Measurements from ENCODE around the gene CYB561D1. TPM values are rescaled to one million over a fixed set of nuclear protein-coding genes. Genes with fewer than 3 reads are reported as not detected.

Gene CYB561D1
- total RNA-seq, 1 experiment from 2014 or later, result 8.0 TPM

DNA sequence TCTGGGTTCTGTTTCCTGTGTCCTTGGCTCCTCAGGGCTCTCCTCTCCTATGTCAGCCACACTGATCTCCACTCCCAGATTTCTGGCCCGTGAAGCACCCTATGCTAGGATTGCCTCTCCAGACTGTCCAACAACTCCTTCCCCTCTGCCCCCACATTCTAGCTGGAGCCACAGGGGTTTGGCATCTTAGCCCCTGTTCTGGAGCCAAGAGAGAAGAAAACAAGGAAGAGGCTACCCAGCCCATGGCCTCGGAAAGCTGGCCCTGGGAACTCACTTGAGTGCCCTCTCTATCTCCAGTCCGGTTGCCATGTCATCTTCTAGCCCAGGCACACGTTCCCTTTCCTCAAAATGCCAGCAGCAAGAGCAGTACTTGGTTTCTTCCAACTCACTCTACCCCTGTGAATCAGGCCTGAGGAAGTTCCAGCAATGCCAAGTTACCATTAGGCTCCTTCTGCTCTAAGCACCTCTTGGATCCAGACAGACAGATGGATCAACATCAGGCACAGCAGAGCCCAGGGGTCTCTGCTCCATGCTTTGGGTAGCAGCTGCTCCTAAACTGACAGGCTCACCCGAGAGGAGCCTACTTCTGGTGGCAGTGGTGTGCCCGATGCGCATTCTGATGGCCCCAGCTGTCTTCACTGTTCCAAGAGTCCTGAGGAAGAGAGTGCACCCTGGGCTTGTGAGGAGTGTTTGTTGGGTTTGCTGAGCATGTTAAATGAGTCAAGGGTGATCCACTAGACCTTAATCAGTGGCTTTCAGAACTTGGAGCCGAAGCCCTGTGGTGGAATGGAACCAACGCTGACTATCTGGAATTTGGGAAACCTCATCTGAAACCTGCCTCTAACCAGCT lies 34.2 kb downstream of the CYB561D1 start:
- no peak for DNase-seq (ENCODE audit: low read depth)

DNA sequence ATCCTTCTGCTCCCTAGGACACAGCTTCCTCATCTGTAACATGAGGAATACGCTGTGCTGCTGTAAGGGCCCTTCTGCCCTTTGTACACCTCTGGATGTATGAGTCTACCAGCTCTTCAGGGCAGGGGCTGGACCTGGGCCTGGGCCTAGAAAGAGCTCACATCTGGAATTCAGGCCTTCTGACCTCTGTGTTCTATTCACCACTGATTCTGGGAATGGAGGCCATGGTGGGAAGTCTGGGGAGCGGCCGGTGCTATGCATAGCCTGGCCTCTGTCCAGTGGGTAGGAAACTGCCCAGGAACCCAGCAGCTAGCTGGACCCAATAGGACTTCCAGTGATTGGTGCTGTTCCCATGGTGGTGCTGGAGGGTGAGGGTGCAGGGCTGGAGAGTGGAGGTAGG lies 34.8 kb downstream of the CYB561D1 start:
- no peak for DNase-seq (ENCODE audit: low read depth)

DNA sequence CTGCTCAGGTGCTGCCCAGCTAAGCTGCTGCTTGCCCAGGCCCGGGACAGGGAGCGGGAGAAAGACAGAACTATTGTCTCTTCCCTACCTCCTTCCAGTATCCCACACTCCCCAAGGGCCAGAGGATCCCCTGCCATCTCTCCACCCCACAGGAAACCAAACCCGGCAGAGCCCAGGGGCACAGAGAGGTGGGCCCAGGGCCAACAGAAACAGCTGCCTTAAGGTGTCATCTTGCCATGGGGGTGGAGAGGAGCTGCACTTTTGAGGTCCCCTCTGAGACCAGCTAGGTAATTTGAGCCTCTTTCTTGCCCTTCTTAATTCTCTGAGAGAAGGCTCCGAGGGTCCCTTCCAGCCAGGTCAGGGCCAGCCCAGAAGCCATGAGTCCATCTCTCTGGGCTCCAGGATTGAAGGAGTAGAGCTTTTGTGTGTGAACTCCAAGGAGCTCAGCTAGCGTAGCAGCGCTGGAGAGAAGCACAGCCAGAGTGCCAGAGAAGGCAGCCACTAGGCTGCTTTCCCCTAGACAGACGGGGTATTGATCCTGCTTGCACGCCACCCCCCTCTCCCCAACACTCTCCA lies 36.1 kb downstream of the CYB561D1 start:
- peak; percentile 49 for DNase-seq (ENCODE audit: low read depth)

DNA sequence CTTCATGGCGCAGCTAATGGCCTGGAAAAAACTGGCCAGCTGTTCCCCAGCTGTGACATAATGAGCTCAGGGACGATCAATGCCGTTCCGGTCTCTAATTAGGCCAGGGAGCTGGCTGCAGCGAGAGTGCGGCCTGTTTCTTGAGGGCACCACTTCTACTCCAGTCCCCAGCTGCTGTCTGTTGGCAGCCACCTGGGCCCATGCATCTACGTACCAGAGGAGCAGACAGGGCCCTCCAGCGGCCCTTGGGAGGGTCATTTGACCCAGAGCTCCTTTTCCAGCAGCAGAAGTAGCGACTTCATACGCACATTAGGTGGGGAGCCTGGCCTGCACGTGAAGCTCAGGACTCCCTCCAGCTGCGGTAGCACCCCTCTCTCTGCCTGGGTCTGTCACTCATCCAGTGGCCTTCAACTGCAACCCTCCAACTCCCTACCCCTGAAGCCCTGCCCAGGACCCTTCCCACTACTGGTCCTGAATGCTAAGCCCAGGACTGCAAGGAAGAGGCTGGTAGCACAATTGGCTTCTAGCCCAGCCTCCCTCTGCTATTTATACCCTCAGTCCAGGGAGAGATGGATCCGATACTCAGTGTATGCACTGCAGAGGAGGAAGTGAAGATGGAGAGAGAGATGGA lies 36.7 kb downstream of the CYB561D1 start:
- no peak for DNase-seq (ENCODE audit: low read depth)

DNA sequence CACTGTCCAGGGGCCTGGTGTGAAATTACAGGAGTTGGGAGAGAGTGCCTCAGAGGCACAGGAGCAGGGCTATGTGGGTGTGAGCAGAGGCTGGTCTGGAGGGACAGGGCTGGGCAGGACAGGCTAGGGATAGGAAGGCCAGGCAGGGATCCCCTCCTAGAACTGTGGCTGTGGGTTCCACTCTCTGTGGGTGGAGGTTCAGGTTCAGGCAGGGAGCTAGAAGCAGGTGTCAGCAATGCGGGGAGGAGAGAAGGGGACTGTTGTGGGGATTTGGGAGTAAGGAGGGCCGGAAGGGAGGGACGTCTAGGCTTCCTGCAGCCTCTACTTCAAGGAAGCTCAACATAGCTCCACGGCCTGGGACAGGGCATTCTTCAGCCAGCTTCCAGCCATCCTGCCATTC lies 37.5 kb downstream of the CYB561D1 start:
- no peak for DNase-seq (ENCODE audit: low read depth)

DNA sequence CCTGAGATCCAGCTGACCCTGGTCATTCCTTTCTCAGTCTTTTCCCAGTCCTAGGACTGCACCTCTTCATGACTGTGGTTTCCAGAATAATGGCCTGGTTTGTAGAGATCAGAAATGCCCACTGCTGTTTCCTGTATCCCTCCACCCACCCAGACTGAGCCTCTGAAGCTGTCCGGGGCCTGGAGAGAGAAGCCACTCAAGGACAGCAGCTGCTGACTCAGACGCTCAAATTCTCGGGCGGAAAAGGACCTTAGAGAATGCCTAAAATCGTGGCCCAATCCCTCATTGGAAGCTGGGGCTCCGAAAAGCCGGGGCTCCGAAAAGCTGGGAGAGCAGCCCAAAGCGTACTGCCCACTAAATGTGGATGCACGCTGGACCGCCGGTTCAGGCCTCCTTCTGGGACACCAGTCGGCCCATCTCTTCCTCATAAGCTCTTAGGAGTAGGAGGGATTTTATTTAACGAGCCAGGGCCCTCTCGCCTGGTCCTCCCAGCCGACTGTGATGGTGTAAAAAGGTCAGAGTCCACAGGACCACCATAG lies 38.0 kb downstream of the CYB561D1 start:
- no peak for DNase-seq (ENCODE audit: low read depth)

DNA sequence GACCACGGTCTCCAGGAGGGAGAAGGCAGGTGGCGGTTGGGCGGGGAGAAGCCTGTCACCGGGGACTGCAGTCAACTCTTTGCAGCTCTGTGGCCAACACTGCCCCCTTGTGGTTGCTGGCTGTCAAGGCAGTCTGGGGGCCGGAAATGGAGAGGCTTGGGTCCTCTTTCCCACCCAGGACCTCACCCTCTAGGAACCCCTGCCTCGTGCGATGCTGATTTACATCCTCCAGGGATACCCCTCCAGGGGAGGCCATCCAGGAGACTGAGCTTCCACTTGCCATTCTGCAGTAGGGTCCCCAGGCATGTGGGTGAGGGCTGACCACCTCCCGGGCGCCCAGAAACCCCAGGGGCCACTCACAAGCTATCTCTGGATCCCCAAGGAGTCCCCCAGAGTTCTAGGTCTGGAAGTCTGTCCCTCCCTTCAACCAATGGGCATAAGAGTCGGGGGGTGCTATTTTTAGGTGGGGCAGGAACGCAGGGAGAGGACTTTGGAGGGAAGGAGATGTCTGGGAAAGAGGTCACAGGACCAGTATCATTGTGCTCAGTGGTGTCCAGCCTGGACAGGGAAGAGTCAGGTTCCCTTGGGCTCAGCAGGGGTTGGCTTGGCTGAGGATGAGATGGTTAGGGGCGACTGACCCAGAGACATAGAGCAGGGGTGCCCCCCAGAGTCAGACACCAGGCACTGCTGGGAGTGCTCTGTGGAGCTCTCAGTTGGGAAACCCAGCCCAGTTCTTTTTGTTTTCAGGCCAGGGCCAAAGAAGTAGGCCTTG lies 38.7 kb downstream of the CYB561D1 start:
- peak; percentile 77 for DNase-seq (ENCODE audit: low read depth)

DNA sequence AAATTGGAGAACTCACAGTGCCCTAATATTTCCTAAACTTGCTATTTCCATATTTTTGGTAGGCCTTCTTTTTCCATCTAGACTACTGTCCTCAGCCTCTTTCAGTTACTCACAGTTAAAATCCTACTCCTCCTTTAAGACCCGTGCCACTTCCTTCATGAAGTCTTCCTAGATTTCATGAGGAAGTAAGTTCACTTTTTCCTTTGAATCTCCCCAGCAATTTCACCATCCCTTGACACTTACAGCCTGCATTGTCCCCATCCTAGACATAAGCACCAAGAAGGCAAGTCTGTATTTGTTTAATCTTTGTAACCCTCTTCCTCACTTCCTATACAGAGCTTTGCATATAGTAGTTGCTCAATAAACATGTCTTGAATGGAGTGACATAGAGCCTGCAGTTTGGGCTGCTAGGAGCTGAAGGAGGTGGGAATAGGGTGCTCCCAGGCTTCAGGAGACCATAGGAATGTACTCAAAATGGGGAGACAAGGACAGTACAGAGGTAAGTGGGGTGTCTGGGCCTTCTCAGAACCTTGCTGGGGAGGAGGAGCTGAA lies 40.5 kb downstream of the CYB561D1 start:
- no peak for DNase-seq (ENCODE audit: low read depth)

DNA sequence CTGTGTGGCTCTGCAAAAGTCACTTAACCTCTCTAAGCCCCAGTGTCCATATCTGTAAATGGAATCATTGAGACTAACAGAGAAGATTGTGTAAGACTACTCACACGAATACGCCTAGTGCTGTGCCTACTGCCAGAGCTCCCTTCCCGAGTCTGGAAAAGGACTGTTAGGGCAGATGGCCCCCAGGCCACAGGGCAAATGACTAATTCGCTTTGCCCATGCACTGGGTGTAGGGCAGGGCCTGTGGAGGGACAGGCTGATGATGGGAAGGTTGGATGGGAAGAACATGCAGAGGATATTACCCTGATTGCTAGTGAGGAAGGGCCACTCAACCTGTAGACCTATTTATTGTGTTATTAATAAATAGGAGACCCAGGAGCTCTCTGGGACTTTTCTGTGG lies 41.6 kb downstream of the CYB561D1 start:
- DNase-seq (ENCODE audit: low read depth), result no peak

DNA sequence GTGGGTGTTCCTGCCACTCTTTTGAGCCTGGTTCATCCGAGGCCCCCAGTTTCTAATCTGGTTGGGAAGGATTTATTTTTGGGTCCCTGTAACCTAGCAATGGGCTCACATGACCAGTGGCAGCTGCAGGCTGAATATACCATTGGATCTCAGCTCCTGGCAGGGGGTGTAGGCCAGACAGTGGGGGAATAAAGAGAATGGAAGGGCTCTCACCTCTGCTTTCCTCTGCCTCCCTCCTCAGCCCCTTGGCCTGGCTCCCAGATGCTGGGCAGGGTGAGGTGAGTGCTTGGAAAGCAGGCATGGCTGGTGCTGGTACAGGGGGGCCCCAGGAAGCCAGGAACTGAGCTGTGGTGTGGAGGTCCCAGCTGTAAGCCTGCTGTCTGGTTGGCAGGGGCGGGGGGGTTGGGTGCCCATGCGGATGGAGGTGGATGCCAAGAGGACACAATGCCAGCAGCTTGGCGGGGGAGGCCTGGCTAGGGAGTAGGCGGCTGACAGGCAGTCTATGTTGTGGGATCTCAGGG lies 42.1 kb downstream of the CYB561D1 start:
- no peak for DNase-seq (ENCODE audit: low read depth)

DNA sequence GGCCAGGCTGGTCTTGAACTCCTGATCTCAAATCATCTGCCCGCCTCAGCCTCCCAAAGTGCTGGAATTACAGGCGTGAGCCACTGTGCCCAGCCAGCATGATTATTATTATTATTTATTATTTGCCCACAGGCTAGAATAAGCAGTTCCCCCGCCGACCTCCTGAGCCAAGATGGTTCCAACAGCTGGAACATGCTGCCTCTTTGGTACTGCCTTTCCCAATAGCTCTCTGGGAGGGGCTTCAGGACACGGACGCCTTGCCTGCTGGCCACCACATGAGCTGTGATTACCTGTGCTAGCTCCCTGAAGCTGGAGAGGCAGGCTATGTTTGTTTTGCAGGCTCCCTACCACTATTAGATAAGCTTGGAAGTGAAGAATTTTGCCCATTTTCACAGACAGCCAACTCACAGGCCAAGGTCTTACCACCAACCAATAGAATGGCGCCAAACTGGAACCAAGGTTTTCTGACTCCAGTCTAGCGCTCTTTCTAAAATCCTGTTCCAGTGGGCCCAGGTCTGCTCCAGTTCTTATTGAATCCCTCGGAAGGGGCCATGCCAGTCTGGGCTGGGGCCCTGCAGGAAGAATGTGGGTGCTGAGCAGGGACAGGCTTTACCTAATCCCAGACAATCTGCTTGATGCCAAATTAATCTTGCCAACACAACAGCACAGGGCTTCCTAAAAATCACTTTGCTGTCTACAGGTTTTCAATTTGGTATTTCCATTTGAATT lies 43.7 kb downstream of the CYB561D1 start:
- no peak for DNase-seq (ENCODE audit: low read depth)

DNA sequence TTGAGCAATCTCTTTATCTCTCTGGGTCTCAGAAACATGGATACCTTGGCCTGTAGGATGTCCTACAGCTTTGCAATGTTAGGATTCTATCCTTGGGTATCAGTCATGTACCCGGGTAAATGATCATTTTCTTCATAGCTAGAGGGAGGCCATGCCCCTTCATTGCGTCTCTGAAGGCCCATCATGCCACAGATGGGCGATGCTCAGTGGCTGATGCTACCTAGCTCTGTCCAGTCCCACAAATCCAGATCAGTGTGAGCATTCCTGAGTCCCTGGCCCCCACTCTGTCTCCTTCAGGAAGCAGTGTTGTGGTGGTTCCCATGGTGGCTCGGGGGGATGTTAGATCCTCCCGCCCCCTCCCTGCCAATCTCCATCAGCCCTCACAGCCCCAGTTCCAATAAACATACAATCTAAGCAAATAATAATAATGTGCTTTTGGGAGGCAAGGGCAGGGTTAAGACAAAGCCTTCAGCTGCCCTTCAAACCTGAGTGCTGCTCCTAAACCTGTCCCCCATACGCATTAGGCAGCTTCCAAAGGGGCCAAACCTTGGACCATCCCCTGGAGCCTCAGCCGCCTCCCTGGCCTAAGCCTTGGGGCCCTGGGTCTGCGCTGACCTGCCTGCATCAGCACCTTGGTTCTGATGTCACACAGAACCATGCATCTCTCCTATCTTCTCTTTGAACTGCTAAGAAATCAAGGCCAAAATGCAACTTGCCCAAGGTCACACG lies 45.1 kb downstream of the CYB561D1 start:
- no peak for DNase-seq (ENCODE audit: low read depth)

DNA sequence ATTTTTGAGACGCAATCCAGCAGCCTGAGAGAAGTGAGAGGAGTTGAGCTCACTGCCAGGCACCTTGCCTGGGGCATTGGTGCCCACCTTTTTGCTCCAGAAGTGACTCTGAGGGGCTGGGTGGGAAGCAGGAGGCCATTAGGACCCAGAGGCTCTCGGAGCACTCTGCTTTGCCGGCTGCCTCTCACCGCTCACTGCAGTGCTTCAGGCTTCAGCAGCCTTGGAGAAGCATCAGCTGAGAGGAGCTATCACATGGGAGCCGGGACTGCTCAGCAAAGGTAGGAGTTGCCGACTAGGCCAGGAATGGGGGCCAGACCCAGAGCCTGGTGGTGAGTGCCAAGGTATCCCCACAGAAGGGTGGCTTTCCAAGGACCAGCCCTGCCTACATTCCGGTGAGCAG lies 45.8 kb downstream of the CYB561D1 start, which contains the start of gene GPR61:
Gene GPR61, plus strand, starts transcription at position 197 of the 400 bp plus-strand sequence. CDS start 3,151 bp downstream, outside the sequence.
- DNase-seq (ENCODE audit: low read depth), result no peak

DNA sequence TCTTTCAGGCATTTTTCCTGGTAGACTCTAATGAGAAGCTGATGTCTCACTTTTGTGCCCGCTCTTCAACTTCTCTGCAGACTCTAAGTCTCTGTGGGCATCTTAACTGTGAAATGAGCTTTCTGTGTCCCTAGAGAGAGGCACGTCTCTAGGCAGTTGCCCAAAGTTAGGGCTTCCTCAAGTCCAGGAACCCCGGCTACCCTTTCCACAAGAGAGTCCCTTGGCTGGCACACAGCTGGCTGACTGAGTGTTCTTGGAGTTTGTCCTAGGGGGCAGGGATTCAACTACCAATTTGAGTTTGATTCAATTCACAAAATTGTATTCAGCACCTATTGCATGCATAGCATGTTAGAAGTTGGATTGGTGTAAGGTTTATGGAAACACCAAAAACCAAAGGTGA lies 47.2 kb downstream of the CYB561D1 start:
- no peak for DNase-seq (ENCODE audit: low read depth)

DNA sequence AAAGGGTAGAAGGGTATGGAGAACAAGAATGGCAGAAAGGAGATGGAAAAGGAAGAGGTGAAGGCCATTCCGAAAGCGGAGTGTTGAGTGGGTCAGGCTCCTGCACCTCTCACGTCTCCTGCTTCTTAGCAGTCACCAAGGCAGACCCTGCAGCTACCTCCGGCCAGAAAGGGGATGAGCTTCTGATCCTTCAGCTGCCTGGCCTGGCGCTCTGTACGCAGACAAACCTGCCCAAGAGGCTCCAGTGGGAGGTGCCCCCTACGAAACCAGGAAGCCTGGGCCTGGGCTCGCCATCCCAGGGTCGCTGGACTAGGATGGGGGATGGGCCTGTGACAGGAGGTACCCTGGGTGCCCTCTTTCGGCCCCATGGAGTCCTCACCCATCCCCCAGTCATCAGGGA lies 48.8 kb downstream of the CYB561D1 start:
- DNase-seq (ENCODE audit: low read depth), result no peak

DNA sequence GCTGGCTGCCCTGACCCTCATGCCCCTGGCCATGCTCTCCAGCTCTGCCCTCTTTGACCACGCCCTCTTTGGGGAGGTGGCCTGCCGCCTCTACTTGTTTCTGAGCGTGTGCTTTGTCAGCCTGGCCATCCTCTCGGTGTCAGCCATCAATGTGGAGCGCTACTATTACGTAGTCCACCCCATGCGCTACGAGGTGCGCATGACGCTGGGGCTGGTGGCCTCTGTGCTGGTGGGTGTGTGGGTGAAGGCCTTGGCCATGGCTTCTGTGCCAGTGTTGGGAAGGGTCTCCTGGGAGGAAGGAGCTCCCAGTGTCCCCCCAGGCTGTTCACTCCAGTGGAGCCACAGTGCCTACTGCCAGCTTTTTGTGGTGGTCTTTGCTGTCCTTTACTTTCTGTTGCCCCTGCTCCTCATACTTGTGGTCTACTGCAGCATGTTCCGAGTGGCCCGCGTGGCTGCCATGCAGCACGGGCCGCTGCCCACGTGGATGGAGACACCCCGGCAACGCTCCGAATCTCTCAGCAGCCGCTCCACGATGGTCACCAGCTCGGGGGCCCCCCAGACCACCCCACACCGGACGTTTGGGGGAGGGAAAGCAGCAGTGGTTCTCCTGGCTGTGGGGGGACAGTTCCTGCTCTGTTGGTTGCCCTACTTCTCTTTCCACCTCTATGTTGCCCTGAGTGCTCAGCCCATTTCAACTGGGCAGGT lies 49.5 kb downstream of the CYB561D1 start:
- no peak for DNase-seq (ENCODE audit: low read depth)

DNA sequence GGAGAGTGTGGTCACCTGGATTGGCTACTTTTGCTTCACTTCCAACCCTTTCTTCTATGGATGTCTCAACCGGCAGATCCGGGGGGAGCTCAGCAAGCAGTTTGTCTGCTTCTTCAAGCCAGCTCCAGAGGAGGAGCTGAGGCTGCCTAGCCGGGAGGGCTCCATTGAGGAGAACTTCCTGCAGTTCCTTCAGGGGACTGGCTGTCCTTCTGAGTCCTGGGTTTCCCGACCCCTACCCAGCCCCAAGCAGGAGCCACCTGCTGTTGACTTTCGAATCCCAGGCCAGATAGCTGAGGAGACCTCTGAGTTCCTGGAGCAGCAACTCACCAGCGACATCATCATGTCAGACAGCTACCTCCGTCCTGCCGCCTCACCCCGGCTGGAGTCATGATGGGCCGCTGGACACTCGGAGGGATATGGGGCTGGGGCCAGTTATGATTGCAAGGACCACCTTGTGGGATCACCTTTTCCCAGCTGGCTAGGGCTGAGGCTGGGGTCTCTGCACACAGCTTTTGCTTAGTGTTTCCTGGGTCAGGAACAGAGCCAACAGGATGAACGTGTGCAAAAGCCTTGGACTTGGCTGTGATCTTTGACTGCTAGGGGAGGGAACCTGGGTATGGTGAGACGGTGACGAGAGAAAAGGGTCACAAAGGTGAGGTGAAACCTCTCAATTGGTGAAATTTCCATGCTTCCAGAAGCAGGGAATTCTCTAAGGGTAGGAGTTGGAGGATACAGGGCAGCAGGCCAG lies 50.3 kb downstream of the CYB561D1 start:
- DNase-seq (ENCODE audit: low read depth), result no peak

DNA sequence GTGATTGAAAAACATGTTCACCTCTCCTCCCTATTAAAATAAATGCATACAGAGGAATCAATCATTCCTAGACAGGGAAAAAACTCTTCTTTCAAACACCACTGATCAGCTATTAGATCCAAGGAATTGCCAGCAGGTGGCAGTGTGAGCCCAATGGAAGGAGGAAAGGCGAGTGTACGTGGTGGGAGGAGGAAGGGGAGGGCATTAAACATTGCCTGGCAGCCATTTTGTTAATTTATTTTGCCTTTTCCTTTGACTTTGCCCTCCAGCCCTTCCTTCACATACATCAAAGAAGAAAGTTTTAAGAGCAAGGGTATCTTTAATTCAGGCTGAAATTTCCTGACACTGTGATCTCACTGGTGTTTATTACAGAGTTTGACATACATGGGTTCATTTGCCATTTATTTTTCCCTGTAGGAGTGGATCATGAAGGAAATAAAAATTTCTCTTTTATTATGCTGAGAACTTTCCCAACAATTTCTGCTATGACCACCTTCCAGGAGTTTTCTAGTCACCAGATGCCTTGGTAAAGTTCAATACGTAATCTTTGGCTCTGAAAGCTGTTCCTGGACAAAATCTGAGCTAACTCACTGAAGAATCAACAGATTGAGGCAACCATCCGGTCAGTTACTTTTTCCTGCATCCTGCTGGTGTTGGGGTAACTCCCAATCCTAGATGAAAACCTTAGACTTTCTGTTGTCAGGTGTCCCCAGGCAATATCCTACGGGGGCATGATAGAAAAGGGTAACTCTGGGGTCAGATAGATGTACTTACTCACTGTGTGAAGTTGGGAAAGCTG lies 52.6 kb downstream of the CYB561D1 start:
- DNase-seq (ENCODE audit: low read depth), result peak; percentile 91

Measured in M059J (cell line).